Astrocyte (in vitro differentiated cells and primary cell): ENCODE data around the gene CCDC57.

Source experiments
- CTCF ChIP-seq: IDR thresholded peaks from 2 replicates; pipeline ENCODE4 v1.5.1; 2011; ENCODE audit warnings: low read depth, mild to moderate bottlenecking, inconsistent platforms, low read length, moderate library complexity; ENCODE audit not compliant: insufficient read depth
- EZH2 ChIP-seq: IDR thresholded peaks from 2 replicates; pipeline ENCODE4 v1.6.1; 2012; ENCODE audit warnings: mild to moderate bottlenecking, low read length, inconsistent platforms; ENCODE audit not compliant: insufficient read depth

- TF ChIP-seq CTCF (no peak), EZH2 (no peak)
Measured at GRCh38 chr17:82076018-82076784, 136.4 kb downstream of the CCDC57 start.
